Kidney epithelial cell (primary cell): ENCODE measurements around the gene SNRNP35. TPM values are rescaled to one million over a fixed set of nuclear protein-coding genes. Genes with fewer than 3 reads are reported as not detected.
"Not testable (repeated sequence)": the region's sequence is repeated elsewhere in the genome, so short reads cannot be mapped to it uniquely, and the experiment has no call there.

ENCODE experiments used
- DNase-seq: peaks from one replicate; pipeline ENCODE4 v3.0.0-alpha.2; 2010; ENCODE audit warnings: low read depth
- H3K27me3 ChIP-seq: 2 replicates; pipeline ENCODE4 v1.6.0; 2011; ENCODE audit warnings: low read length; ENCODE audit not compliant: control insufficient read depth, insufficient read depth
- H3K36me3 ChIP-seq: 2 replicates; pipeline ENCODE4 v1.5.1; 2011; ENCODE audit warnings: low read length; ENCODE audit not compliant: control insufficient read depth, insufficient read depth
- H3K4me3 ChIP-seq: 2 replicates; pipeline ENCODE4 v1.5.1; 2011; ENCODE audit warnings: low read depth, mild to moderate bottlenecking, control low read depth, low read length
- total RNA-seq: library from RNA; depleted of rRNA; stranded (reverse); fragments of >200 nt; gene quantifications from 2 replicates; pipeline ENCODE4 v1.2.3, GENCODE V29; 2015
- TF ChIP-seq, protein P1 (sequence below): IDR thresholded peaks from 2 replicates; pipeline ENCODE4 v1.5.1; 2011; ENCODE audit warnings: mild to moderate bottlenecking, moderate library complexity, low read length, control low read depth, inconsistent platforms; ENCODE audit not compliant: insufficient read depth, poor library complexity, severe bottlenecking

The SNRNP35 gene, protein sequence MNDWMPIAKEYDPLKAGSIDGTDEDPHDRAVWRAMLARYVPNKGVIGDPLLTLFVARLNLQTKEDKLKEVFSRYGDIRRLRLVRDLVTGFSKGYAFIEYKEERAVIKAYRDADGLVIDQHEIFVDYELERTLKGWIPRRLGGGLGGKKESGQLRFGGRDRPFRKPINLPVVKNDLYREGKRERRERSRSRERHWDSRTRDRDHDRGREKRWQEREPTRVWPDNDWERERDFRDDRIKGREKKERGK
- total RNA-seq: 9.3 TPM in 2 replicates

- TF ChIP-seq, protein P1, sequence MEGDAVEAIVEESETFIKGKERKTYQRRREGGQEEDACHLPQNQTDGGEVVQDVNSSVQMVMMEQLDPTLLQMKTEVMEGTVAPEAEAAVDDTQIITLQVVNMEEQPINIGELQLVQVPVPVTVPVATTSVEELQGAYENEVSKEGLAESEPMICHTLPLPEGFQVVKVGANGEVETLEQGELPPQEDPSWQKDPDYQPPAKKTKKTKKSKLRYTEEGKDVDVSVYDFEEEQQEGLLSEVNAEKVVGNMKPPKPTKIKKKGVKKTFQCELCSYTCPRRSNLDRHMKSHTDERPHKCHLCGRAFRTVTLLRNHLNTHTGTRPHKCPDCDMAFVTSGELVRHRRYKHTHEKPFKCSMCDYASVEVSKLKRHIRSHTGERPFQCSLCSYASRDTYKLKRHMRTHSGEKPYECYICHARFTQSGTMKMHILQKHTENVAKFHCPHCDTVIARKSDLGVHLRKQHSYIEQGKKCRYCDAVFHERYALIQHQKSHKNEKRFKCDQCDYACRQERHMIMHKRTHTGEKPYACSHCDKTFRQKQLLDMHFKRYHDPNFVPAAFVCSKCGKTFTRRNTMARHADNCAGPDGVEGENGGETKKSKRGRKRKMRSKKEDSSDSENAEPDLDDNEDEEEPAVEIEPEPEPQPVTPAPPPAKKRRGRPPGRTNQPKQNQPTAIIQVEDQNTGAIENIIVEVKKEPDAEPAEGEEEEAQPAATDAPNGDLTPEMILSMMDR: no peak
- DNase-seq: no peak
- no peaks in the 10 kb centered on the region for H3K27me3 ChIP-seq
- no peaks in the 10 kb centered on the region for H3K36me3 ChIP-seq
- H3K4me3 ChIP-seq: peak within 1 kb of the TSS; percentile 66
These were observed at the start of gene SNRNP35 for GRCh38 chr12:123457980-123458779. Gene SNRNP35, plus strand, starts transcription at chr12:123458139. Its CDS starts 7,402 bp downstream, at chr12:123465541.

DNA sequence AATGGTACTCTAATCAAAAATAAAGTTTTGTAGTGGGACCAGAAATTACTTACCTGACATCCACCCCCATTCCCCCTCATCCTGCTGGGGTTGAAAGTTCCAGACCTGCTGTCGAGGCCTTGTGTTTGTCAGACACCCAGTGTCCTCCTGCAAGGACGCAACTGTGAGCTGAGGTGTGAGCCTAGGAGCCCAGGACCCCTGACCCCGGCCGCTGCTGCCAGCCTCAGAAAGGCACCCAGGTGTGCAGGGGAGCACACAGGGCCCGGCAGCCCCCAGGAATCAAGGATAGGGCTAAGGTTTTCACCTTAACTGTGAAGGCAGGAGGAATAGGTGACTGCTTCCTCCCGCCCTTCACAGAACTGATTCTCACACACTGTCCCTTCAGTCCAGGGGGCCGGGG lies 49.3 kb upstream of the SNRNP35 start:
- not testable (repeated sequence) for H3K36me3 ChIP-seq, H3K27me3 ChIP-seq, DNase-seq, H3K4me3 ChIP-seq

DNA sequence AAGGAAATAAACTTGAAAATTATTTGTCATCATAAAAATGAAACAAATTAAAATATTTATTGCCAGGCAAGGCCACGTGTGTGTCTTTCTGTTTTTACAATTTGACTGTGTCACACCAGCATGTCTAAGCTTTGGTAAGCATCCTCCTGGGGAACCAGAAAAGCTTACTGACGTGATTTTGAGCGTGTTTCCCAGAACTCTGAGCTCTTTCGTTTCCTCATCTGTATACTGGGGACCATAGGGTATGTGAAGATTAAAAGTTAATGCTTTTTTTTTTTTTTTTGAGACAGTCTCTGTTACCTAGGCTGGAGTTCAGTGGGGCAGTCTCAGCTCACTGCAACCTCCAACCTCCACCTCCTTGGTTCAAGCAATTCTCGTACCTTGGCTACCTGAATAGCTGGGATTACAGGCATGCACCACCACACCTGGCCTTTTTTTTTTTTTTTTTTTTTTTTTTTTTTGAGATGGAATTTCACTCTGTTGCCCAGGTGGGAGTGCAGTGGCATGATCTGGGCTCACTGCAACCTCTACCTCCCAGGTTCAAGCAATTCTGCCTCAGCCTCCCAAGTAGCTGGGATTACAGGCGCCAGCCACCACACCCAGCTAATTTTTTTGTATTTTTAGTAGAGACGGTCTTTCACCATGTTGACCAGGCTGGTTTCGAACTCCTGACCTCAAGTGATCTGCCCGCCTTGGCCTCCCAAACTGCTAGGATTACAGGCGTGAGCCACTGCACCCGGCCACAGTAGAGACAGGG lies 48.5 kb upstream of the SNRNP35 start:
- H3K4me3 ChIP-seq, H3K27me3 ChIP-seq, DNase-seq, H3K36me3 ChIP-seq: not testable (repeated sequence)

GRCh38 chr12:123410041-123410412 lies 47.9 kb upstream of the SNRNP35 start:
- TF ChIP-seq, protein P1: no peak
- Histone ChIP-seq H3K36me3 (no peaks in the 10 kb centered on the region), H3K4me3 (no peak overlapping the region), H3K27me3 (no peaks in the 10 kb centered on the region)
- no peak for DNase-seq

GRCh38 chr12:123421314-123421713 lies 36.6 kb upstream of the SNRNP35 start:
- H3K27me3 ChIP-seq: no peaks in the 10 kb centered on the region
- TF ChIP-seq, protein P1: no peak
- no peak for DNase-seq
- H3K4me3 ChIP-seq: no peak overlapping the region
- no peaks in the 10 kb centered on the region for H3K36me3 ChIP-seq

DNA sequence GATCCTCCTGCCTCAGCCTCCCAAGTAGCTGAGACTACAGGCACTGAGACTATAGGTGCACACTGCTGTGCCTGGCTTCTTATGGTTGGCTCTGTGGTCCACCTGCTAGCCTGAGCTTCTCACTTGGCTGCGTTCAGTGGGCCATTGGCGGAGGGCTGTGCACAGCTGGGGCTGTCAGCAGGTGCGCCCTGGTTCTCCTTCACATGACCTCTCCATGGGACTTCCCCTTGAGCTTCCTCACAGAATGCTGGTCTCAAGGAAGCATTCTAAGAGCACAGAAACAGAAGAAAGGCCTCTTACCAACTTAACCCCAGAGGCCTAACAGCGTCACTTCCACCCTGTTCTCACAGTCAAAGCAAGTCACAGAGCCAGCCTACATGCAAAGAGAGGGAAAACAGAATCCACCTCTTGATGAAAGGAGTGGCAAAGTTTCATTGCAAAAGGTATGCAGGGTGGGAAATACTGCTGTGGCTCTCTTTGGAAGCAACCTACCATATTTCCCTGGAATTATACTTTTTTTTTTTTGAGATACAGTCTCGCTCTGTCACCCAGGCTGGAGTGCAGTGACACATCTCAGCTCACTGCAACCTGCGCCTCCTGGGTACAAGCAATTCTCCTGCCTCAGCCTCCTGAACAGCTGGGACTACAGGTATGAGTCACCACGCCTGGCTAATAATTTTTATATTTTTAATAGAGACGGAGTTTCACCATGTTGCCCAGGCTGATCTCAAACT lies 30.7 kb upstream of the SNRNP35 start:
- Histone ChIP-seq H3K36me3 (no peaks in the 10 kb centered on the region), H3K4me3 (no peak overlapping the region), H3K27me3 (no peaks in the 10 kb centered on the region)
- no peak for DNase-seq
- TF ChIP-seq, protein P1: no peak
